HG02981 (cell line): ENCODE data around the gene ARHGAP27.

ENCODE experiments used
- ATAC-seq: cut with Tn5 transposase; IDR thresholded peaks from one replicate; pipeline ENCODE4 v1.9.1; 2021; ENCODE audit warnings: mild to moderate bottlenecking, moderate library complexity; ENCODE audit not compliant: unreplicated experiment

Gene ARHGAP27

GRCh38 chr17:45386178-45386577 lies 46.5 kb downstream of the ARHGAP27 start:
- no peak for ATAC-seq

- no peak for ATAC-seq
Observed at GRCh38 chr17:45385331-45385997, 47.2 kb downstream of the ARHGAP27 start.

- no peak for ATAC-seq
Observed at GRCh38 chr17:45384789-45385262, 47.8 kb downstream of the ARHGAP27 start.

GRCh38 chr17:45384047-45384788 lies 48.5 kb downstream of the ARHGAP27 start:
- ATAC-seq: no peak

GRCh38 chr17:45383003-45383402 lies 49.7 kb downstream of the ARHGAP27 start:
- ATAC-seq: no peak

- ATAC-seq: no peak
Observed at GRCh38 chr17:45382226-45382625, 50.4 kb downstream of the ARHGAP27 start.

GRCh38 chr17:45380991-45381390 lies 51.7 kb downstream of the ARHGAP27 start:
- no peak for ATAC-seq

- no peak for ATAC-seq
Observed at GRCh38 chr17:45380046-45380765, 52.5 kb downstream of the ARHGAP27 start.

GRCh38 chr17:45377401-45377800 lies 55.3 kb downstream of the ARHGAP27 start:
- ATAC-seq: no peak

GRCh38 chr17:45376171-45377005 lies 56.3 kb downstream of the ARHGAP27 start:
- ATAC-seq: no peak

GRCh38 chr17:45374501-45374900 lies 58.2 kb downstream of the ARHGAP27 start:
- no peak for ATAC-seq

GRCh38 chr17:45372325-45372869 lies 60.3 kb downstream of the ARHGAP27 start:
- ATAC-seq: no peak

GRCh38 chr17:45371414-45372324 lies 61.0 kb downstream of the ARHGAP27 start:
- no peak for ATAC-seq

GRCh38 chr17:45370949-45371413 lies 61.7 kb downstream of the ARHGAP27 start:
- no peak for ATAC-seq

GRCh38 chr17:45369421-45369820 lies 63.2 kb downstream of the ARHGAP27 start:
- ATAC-seq: no peak

- no peak for ATAC-seq
Observed at GRCh38 chr17:45368651-45369050, 64.0 kb downstream of the ARHGAP27 start.

GRCh38 chr17:45367216-45367615 lies 65.5 kb downstream of the ARHGAP27 start:
- ATAC-seq: no peak

- ATAC-seq: no peak
Observed at GRCh38 chr17:45366691-45367090, 66.0 kb downstream of the ARHGAP27 start.

- no peak for ATAC-seq
Observed at GRCh38 chr17:45366049-45366448, 66.6 kb downstream of the ARHGAP27 start.
